Activated naive CD4-positive, alpha-beta T cell treated with anti-CD3 and anti-CD28 coated beads, Interleukin-2, amount 50 U/mL, for 72 hours (primary cell): ENCODE results near the gene SNRPB2. TPM values are rescaled to one million over a fixed set of nuclear protein-coding genes. Genes with fewer than 3 reads are reported as not detected.

ENCODE experiments used
- ATAC-seq, 2 donors: fragments of 150-1000 bp; cut with Tn5 transposase; 2 replicates each; pipeline ENCODE4 v1.10.0; 2021; ENCODE audit warnings: mild to moderate bottlenecking in 2 of 2, moderate library complexity in 2 of 2
- DNase-seq, 2 donors: peaks; one replicate each; pipeline ENCODE4 v3.0.0; 2021 to 2022; ENCODE audit warnings: low spot score in 2 of 2
- H3K27ac Mint-ChIP-seq, 2 donors: one replicate each; pipeline ENCODE4 v1.8.0; 2022; ENCODE audit warnings: mild to moderate bottlenecking in 2 of 2, mixed read lengths in 2 of 2
- H3K36me3 Mint-ChIP-seq, 2 donors: one replicate each; pipeline ENCODE4 v1.8.0; 2022; ENCODE audit warnings: mixed read lengths in 2 of 2
- H3K9me3 Mint-ChIP-seq, 2 donors: one replicate each; pipeline ENCODE4 v1.8.0; 2022; ENCODE audit warnings: mixed read lengths in 2 of 2
- total RNA-seq, 2 donors: library from RNA; stranded (reverse); gene quantifications; one replicate each; pipeline ENCODE4 v1.2.3, GENCODE V29; 2022

The SNRPB2 gene
- total RNA-seq, 2 donors from 2014 or later, result 88.2 to 104 TPM

DNA sequence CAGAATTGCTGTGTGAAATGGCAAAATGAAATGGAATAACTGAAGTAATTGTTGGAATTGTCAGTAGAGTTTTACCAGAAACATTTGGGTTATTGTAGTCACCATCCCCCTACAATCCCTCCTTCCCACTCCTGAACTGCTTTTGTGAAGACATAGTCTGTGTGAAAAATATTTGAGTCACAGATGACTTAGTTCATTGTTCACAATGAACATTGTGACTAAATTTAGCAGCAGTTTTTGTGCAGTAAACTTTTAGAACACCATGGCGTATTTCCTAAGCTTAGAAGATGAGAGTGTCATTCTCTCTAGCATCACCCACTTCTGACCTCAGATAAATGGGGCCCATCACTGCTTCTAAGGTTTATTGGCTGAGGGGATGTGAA lies 29.3 kb downstream of the SNRPB2 start:
- ATAC-seq (peak in 1 of 2 donors; percentile 35), DNase-seq (no peak)
- H3K36me3 Mint-ChIP-seq, result peaks cover 0 to 7% of the 10 kb centered on the region in 2 donors
- no peak overlapping the region for H3K27ac Mint-ChIP-seq
- H3K9me3 Mint-ChIP-seq, result peaks cover 0 to 6% of the 10 kb centered on the region in 2 donors

DNA sequence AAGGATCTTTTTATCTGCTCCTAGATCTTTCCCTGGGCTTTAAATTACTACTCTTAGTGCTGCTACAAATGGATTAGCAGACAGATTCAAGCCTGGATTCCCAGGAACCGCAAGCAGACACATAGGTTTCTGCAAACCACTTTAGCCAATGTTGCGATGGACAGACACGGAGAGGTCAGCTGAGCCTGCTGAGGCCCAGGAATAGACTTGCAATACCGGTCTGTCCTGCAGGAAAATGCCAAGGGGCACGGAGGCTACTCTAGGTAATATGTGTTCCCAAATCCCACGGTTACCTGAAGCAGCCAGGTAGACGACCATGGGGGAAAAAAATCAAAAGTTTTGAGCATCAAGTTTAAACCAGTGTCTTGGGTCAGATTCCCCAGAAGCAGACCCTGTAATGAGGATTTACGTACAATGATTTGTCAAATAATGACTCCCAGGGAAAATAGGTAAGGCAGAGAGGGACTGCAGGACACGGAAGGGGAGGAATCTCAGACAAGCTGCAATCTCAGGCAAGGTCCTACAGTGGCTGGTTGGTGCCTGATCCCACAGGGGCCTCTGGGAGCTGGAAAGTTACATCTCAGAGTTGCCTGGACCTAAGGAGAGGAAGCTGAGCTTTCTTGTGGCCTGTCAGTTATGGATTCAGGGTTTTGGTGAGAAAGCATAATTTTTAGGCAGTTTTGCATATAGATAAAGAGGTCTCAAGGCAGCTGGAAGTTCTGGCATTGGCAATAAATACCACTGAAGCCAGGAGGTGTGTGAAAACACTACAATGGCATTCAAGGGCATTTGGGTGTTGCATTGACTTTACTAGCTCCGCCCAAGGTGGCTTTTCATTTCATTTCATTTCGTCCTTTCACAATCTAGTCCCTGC lies 30.8 kb downstream of the SNRPB2 start:
- peak in 1 of 2 donors; percentile 22 for ATAC-seq
- no peak overlapping the region for H3K27ac Mint-ChIP-seq
- H3K9me3 Mint-ChIP-seq, result peaks cover 0 to 6% of the 10 kb centered on the region in 2 donors
- DNase-seq, result no peak
- peaks cover 0 to 7% of the 10 kb centered on the region in 2 donors for H3K36me3 Mint-ChIP-seq

- H3K27ac Mint-ChIP-seq, result no peak overlapping the region
- H3K9me3 Mint-ChIP-seq, result peaks cover 0 to 3% of the 10 kb centered on the region in 2 donors
- peak; percentile 53 to 78 for ATAC-seq
These were observed 31.5 kb downstream of the SNRPB2 start for GRCh38 chr20:16761305-16761829.

GRCh38 chr20:16764560-16764959 lies 34.7 kb downstream of the SNRPB2 start:
- Mint-ChIP-seq H3K36me3 (no peaks in the 10 kb centered on the region), H3K27ac (no peak overlapping the region), H3K9me3 (no peaks in the 10 kb centered on the region)
- DNase-seq (no peak), ATAC-seq (no peak)

More at GRCh38 chr20:16761305-16761829, 31.5 kb downstream of the SNRPB2 start:
- peaks cover 0 to 3% of the 10 kb centered on the region in 2 donors for H3K36me3 Mint-ChIP-seq
- DNase-seq, result peak in 1 of 2 donors; percentile 14

GRCh38 chr20:16771213-16771612 lies 41.4 kb downstream of the SNRPB2 start:
- DNase-seq, result no peak
- peaks cover 0 to 5% of the 10 kb centered on the region in 2 donors for H3K36me3 Mint-ChIP-seq
- H3K9me3 Mint-ChIP-seq, result peaks cover 8 to 13% of the 10 kb centered on the region in 2 donors
- no peak for ATAC-seq
- H3K27ac Mint-ChIP-seq, result no peak overlapping the region

DNA sequence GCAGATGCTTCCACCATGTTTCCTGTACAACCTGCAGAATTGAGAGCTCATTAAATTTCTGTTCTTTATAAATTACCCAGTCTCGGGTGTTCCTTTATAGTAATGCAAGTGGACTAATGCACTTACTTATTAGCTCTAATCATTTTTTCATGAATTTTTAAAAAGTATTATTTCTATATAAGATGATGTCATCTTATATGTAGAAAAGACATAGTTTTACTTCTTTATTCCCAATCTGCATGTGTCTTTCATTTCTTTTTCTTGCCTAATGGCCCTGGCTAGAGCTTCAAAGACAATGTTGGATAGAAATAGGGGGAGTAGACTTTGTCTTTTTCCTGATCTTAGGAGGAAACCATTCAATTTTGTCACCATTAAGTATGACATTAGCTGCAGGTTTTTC lies 46.1 kb downstream of the SNRPB2 start:
- DNase-seq (no peak), ATAC-seq (no peak)
- H3K9me3 Mint-ChIP-seq, result peaks cover 13 to 15% of the 10 kb centered on the region in 2 donors
- H3K36me3 Mint-ChIP-seq, result peaks cover 0 to 5% of the 10 kb centered on the region in 2 donors
- no peak overlapping the region for H3K27ac Mint-ChIP-seq

GRCh38 chr20:16777126-16777525 lies 47.3 kb downstream of the SNRPB2 start:
- no peak overlapping the region for H3K27ac Mint-ChIP-seq
- ATAC-seq, result no peak
- no peak for DNase-seq
- peaks cover 13 to 16% of the 10 kb centered on the region in 2 donors for H3K9me3 Mint-ChIP-seq
- peaks cover 0 to 7% of the 10 kb centered on the region in 2 donors for H3K36me3 Mint-ChIP-seq

- peaks cover 0 to 15% of the 10 kb centered on the region in 2 donors for H3K36me3 Mint-ChIP-seq
- no peak for ATAC-seq
- no peak overlapping the region for H3K27ac Mint-ChIP-seq
- H3K9me3 Mint-ChIP-seq, result peaks cover 13 to 16% of the 10 kb centered on the region in 2 donors
- no peak for DNase-seq
These were observed 48.3 kb downstream of the SNRPB2 start for GRCh38 chr20:16778159-16778558.

- no peak overlapping the region for H3K27ac Mint-ChIP-seq
- ATAC-seq (no peak), DNase-seq (no peak)
- H3K9me3 Mint-ChIP-seq, result peaks cover 0 to 10% of the 10 kb centered on the region in 2 donors
- peaks cover 0 to 17% of the 10 kb centered on the region in 2 donors for H3K36me3 Mint-ChIP-seq
These were observed 51.7 kb downstream of the SNRPB2 start for GRCh38 chr20:16781496-16781895.

- Mint-ChIP-seq H3K36me3 (peaks cover 0 to 17% of the 10 kb centered on the region in 2 donors), H3K9me3 (peaks cover 0 to 6% of the 10 kb centered on the region in 2 donors), H3K27ac (no peak overlapping the region)
- ATAC-seq, result no peak
- no peak for DNase-seq
These were observed 55.4 kb downstream of the SNRPB2 start for GRCh38 chr20:16785226-16785625.

Other genes with a start within 250 kb of the SNRPB2 start
- 1 to 10 TPM; 8.3 to 8.9 TPM for gene KIF16B, start 156.6 kb upstream of the SNRPB2 start, total RNA-seq
- not detected for gene OTOR, start 18.3 kb downstream of the SNRPB2 start, total RNA-seq